ENCODE data around the gene CRNKL1. TPM values are rescaled to one million over a fixed set of nuclear protein-coding genes. Genes with fewer than 3 reads are reported as not detected.

The CRNKL1 gene
- total and polyA plus RNA-seq, 2 donors (not counting 1 experiment from before 2014, with no cell fraction given) = 19.2 to 32.7 TPM

GRCh38 chr20:20037960-20038359, 14.3 kb downstream of the CRNKL1 start:
- Histone ChIP-seq H3K36me3 (ENCODE audit: control insufficient read depth, insufficient read depth, low read length) (peaks cover 16% of the 10 kb centered on the region), H3K9ac (ENCODE audit: insufficient read depth, low read length) (no peak overlapping the region), H3K27me3 (ENCODE audit: control insufficient read depth, insufficient read depth, low read length) (no peaks in the 10 kb centered on the region), H3K4me3 (replicated peaks in 1 of 4; ENCODE audit: control extremely low read depth in 1 of 4, insufficient read depth in 1 of 4, low read depth in 3 of 4, low read length in 4 of 4) (no peak overlapping the region), H3K79me2 (ENCODE audit: control insufficient read depth, insufficient read depth, low read length) (no peaks in the 10 kb centered on the region), H3K27ac (ENCODE audit: insufficient read depth, low read length) (no peak overlapping the region), H4K20me1 (ENCODE audit: control insufficient read depth, extremely low read depth, insufficient read depth, low read length) (no peaks in the 10 kb centered on the region), H3K4me2 (ENCODE audit: extremely low read depth, insufficient read depth, low read length) (no peak overlapping the region), H2AFZ (ENCODE audit: low read length) (no peak overlapping the region), H3K9me3 (ENCODE audit: control insufficient read depth, insufficient read depth, low read depth, low read length) (no peaks in the 10 kb centered on the region), H3K4me1 (ENCODE audit: control insufficient read depth, extremely low read depth, insufficient read depth, low read length) (no peaks in the 10 kb centered on the region)
- TF ChIP-seq EZH2 (IDR thresholded peaks at IDR 0.05; ENCODE audit: low read length, missing control alignments) (no peak), CTCF (conservative IDR thresholded peaks at IDR 0.05 in 1 of 2, IDR thresholded peaks at IDR 0.05 in 1 of 2; ENCODE audit: low read depth in 1 of 2, low read length in 2 of 2) (no peak)
- DNase-seq (ENCODE audit: low read depth in 2 of 2) = peak in 1 of 2 donors; percentile 56

GRCh38 chr20:20036756-20037155, 15.5 kb downstream of the CRNKL1 start:
- H2AFZ ChIP-seq (ENCODE audit: low read length) = no peak overlapping the region
- no peak overlapping the region for H3K4me2 ChIP-seq (ENCODE audit: extremely low read depth, insufficient read depth, low read length)
- DNase-seq (ENCODE audit: low read depth in 2 of 2) = no peak
- no peaks in the 10 kb centered on the region for H3K79me2 ChIP-seq (ENCODE audit: control insufficient read depth, insufficient read depth, low read length)
- no peak overlapping the region for H3K27ac ChIP-seq (ENCODE audit: insufficient read depth, low read length)
- peaks cover 18% of the 10 kb centered on the region for H3K36me3 ChIP-seq (ENCODE audit: control insufficient read depth, insufficient read depth, low read length)
- H4K20me1 ChIP-seq (ENCODE audit: control insufficient read depth, extremely low read depth, insufficient read depth, low read length) = no peaks in the 10 kb centered on the region
- no peaks in the 10 kb centered on the region for H3K4me1 ChIP-seq (ENCODE audit: control insufficient read depth, extremely low read depth, insufficient read depth, low read length)
- H3K27me3 ChIP-seq (ENCODE audit: control insufficient read depth, insufficient read depth, low read length) = no peaks in the 10 kb centered on the region
- H3K4me3 ChIP-seq (replicated peaks in 1 of 4; ENCODE audit: control extremely low read depth in 1 of 4, insufficient read depth in 1 of 4, low read depth in 3 of 4, low read length in 4 of 4) = no peak overlapping the region
- H3K9me3 ChIP-seq (ENCODE audit: control insufficient read depth, insufficient read depth, low read depth, low read length) = no peaks in the 10 kb centered on the region
- H3K9ac ChIP-seq (ENCODE audit: insufficient read depth, low read length) = no peak overlapping the region
- TF ChIP-seq EZH2 (IDR thresholded peaks at IDR 0.05; ENCODE audit: low read length, missing control alignments) = no peak
- TF ChIP-seq CTCF (conservative IDR thresholded peaks at IDR 0.05 in 1 of 2, IDR thresholded peaks at IDR 0.05 in 1 of 2; ENCODE audit: low read depth in 1 of 2, low read length in 2 of 2) = no peak

- no peak overlapping the region for H3K4me3 ChIP-seq (replicated peaks in 1 of 4; ENCODE audit: control extremely low read depth in 1 of 4, insufficient read depth in 1 of 4, low read depth in 3 of 4, low read length in 4 of 4)
- no peaks in the 10 kb centered on the region for H4K20me1 ChIP-seq (ENCODE audit: control insufficient read depth, extremely low read depth, insufficient read depth, low read length)
- peaks cover 15% of the 10 kb centered on the region for H3K36me3 ChIP-seq (ENCODE audit: control insufficient read depth, insufficient read depth, low read length)
- no peaks in the 10 kb centered on the region for H3K79me2 ChIP-seq (ENCODE audit: control insufficient read depth, insufficient read depth, low read length)
- no peaks in the 10 kb centered on the region for H3K27me3 ChIP-seq (ENCODE audit: control insufficient read depth, insufficient read depth, low read length)
- DNase-seq (ENCODE audit: low read depth in 2 of 2) = peak in 1 of 2 donors; percentile 31
- TF ChIP-seq CTCF (conservative IDR thresholded peaks at IDR 0.05 in 1 of 2, IDR thresholded peaks at IDR 0.05 in 1 of 2; ENCODE audit: low read depth in 1 of 2, low read length in 2 of 2) (no peak), EZH2 (IDR thresholded peaks at IDR 0.05; ENCODE audit: low read length, missing control alignments) (no peak)
- H3K4me1 ChIP-seq (ENCODE audit: control insufficient read depth, extremely low read depth, insufficient read depth, low read length) = no peaks in the 10 kb centered on the region
- H3K9ac ChIP-seq (ENCODE audit: insufficient read depth, low read length) = no peak overlapping the region
- H3K4me2 ChIP-seq (ENCODE audit: extremely low read depth, insufficient read depth, low read length) = no peak overlapping the region
- H2AFZ ChIP-seq (ENCODE audit: low read length) = no peak overlapping the region
- no peak overlapping the region for H3K27ac ChIP-seq (ENCODE audit: insufficient read depth, low read length)
- H3K9me3 ChIP-seq (ENCODE audit: control insufficient read depth, insufficient read depth, low read depth, low read length) = no peaks in the 10 kb centered on the region
Observed at GRCh38 chr20:20034486-20034885, 17.8 kb downstream of the CRNKL1 start.
